NCI-H1417 treated with DMSO at 0.1 percent for 48 hours (cell line): Measurements from ENCODE around the gene TUBB3.
"Not testable (repeated sequence)": the region's sequence is repeated elsewhere in the genome, so short reads cannot be mapped to it uniquely, and the experiment has no call there.

Experiments used
- DNase-seq: peaks from one replicate; lab custom pipeline; 2025; lab: John Stamatoyannopoulos, UW

The TUBB3 gene

GRCh38 chr16:89918453-89919347 lies 4.4 kb upstream of the TUBB3 start, which contains the start of gene MC1R:
Gene MC1R (plus strand): TSS chr16:89918862. CDS start chr16:89919259, 397 bp downstream.
- DNase-seq = no peak

DNA sequence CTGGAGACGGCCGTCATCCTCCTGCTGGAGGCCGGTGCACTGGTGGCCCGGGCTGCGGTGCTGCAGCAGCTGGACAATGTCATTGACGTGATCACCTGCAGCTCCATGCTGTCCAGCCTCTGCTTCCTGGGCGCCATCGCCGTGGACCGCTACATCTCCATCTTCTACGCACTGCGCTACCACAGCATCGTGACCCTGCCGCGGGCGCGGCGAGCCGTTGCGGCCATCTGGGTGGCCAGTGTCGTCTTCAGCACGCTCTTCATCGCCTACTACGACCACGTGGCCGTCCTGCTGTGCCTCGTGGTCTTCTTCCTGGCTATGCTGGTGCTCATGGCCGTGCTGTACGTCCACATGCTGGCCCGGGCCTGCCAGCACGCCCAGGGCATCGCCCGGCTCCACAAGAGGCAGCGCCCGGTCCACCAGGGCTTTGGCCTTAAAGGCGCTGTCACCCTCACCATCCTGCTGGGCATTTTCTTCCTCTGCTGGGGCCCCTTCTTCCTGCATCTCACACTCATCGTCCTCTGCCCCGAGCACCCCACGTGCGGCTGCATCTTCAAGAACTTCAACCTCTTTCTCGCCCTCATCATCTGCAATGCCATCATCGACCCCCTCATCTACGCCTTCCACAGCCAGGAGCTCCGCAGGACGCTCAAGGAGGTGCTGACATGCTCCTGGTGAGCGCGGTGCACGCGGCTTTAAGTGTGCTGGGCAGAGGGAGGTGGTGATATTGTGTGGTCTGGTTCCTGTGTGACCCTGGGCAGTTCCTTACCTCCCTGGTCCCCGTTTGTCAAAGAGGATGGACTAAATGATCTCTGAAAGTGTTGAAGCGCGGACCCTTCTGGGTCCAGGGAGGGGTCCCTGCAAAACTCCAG lies 3.4 kb upstream of the TUBB3 start:
- no peak for DNase-seq

DNA sequence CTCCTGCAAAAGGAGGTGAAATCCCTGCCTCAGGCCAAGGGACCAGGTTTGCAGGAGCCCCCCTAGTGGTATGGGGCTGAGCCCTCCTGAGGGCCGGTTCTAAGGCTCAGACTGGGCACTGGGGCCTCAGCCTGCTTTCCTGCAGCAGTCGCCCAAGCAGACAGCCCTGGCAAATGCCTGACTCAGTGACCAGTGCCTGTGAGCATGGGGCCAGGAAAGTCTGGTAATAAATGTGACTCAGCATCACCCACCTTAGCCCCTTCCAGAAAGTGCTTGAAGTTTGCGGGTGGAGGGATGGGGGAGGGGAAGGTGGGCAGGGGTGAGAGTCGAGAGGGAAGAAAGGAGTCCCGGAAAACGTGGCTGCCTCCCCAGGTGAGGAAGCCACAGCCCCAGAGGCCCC lies 2.4 kb upstream of the TUBB3 start:
- no peak for DNase-seq

- no peak for DNase-seq
Observed at GRCh38 chr16:89921131-89921701, 1.9 kb upstream of the TUBB3 start.

DNA sequence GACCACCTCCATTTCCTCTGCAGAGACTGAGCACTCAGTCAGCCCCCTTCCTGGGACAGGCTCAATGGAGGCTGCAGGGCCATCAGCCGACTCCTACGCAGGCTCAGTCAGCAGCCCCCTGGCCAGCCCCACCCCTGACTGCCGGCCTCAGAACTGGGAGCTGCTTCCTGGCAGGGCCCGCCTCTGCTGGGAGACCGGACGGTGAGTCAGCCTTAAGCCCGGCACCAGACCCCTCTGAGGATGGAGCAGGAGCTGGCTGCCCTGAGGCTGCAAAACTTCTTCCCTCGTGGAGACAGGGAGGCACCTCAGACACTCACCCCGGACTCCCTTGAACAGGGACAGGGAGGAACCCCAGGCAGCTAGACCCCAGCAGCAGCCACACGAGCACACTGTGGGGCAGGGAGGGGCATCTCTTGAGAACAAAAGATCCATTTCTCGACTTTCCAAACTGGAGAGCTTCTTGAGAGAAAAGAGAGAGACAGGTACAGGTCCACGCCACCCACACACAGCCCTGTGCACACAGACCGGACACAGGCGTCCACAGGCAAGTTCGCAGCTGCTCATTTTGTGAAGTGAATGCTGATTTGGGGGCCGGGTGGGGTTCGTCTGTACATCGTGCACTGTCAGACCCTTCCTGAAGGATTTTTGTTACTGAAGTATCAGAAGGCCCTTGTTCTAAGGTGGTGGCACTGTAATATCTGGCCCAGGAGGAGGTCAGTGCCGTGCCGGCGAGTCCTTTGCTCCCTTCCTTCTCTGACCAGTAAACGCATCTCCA lies 1.3 kb upstream of the TUBB3 start:
- no peak for DNase-seq

DNA sequence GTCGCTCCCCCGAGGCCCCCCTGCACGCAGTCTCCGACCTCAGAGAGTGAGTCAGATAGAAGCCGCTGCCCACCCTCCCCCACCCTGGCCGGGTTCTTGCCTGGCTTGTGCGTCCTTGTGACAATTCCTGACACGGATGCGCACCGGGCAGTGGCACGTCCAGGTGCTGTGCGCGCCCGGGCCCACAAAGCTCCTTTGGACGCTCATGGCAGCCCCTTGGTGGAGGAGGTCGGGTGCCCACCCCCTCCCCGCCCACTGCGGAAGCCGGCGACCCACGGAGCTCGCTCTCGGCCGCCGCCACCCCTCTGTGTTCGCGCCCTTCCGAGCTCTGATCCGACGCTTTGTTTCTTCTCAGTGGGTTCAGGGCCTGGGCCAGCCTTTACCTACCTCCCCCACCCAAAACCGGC lies 662 bp upstream of the TUBB3 start:
- no peak for DNase-seq

DNA sequence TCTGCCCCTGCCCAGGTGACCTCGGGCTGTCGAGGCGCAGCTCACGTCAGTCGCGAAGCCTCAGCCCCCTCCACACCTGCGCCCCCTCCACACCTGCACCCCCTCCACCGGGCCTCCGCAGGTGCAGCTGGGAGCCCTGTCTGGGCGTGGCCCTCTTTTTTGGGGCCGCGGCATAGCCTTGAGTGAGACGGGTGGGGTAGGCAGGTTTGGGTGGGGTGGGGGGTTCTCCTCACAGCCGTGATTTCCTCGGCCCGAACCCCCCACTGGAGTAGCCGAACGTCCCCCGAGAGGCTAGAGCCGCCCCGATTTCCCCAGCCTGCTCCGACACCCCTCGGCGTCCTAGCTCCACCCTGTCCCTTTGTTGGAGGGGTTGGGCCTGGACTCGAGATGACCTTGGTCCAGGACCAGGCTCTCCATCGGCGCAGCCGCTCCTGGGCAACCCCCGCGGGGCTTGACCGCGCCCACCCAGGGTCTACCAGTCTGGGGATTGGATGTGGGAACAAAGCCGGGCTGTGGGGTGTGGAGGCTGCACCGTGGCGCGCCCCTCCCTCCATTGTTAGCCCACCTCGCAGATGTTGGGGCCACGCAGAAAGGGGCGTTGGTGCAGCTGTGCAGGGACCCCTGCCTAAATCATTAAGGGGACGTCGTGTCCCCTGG lies 626 bp downstream of the TUBB3 start:
- no peak for DNase-seq

GRCh38 chr16:89924297-89924924 lies 1.3 kb downstream of the TUBB3 start:
- DNase-seq = no peak

- DNase-seq = no peak
Observed at GRCh38 chr16:89924925-89925307, 1.8 kb downstream of the TUBB3 start.

DNA sequence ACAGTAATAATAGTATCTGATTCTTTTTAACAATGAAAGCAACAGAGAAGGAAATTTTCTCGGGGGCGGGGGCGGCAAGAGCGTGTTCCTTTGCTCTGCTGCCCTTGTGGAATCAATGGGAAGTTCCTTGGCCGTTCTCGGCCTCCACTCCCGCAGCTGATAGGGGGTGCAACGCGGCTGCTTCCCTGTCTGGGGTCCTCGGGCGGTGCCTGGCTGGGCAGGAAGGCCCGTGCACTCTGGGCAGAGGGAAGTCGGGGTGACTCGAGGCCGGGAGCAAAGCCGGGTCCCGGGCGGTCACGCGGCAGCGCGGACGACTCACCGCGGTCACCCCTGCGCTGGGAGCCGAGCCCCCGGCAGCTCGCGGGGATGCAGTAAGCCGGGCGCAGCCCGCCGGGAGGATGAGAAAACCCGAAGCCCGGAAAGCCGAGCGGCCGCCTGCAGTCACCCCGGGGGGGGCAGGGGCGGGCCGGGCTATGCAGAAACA lies 2.5 kb downstream of the TUBB3 start:
- no peak for DNase-seq

- no peak for DNase-seq
Observed at GRCh38 chr16:89931305-89931896, 8.3 kb downstream of the TUBB3 start.

DNA sequence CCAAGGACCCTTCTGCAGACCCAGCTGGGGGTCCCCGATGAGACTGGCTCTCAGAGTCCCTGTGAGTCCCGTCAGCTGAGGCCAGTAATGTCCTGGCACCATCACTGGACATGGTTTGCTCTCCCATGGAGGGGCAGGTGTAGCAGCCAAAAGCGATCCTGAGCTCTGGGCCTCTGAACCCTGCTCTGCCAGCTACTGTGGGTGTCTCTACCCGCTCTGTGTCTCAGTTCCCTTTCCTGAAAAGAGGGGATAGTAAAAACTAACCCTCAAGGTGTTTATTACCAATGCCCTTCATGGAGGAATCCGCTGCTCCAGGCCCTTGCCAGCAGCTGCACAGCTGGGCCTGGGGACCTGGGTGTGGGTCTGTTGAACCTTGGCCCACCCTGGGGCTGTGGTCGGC lies 8.8 kb downstream of the TUBB3 start:
- no peak for DNase-seq

- DNase-seq = not testable (repeated sequence)
Observed at GRCh38 chr16:89934019-89934418, 10.9 kb downstream of the TUBB3 start.

DNA sequence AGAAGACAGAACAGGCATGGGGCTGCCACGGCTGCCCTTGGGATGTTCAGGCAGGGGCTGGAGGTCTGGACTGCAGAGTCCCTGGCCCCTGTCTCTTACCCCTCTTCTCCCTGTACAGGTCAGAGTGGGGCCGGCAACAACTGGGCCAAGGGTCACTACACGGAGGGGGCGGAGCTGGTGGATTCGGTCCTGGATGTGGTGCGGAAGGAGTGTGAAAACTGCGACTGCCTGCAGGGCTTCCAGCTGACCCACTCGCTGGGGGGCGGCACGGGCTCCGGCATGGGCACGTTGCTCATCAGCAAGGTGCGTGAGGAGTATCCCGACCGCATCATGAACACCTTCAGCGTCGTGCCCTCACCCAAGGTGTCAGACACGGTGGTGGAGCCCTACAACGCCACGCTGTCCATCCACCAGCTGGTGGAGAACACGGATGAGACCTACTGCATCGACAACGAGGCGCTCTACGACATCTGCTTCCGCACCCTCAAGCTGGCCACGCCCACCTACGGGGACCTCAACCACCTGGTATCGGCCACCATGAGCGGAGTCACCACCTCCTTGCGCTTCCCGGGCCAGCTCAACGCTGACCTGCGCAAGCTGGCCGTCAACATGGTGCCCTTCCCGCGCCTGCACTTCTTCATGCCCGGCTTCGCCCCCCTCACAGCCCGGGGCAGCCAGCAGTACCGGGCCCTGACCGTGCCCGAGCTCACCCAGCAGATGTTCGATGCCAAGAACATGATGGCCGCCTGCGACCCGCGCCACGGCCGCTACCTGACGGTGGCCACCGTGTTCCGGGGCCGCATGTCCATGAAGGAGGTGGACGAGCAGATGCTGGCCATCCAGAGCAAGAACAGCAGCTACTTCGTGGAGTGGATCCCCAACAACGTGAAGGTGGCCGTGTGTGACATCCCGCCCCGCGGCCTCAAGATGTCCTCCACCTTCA lies 11.7 kb downstream of the TUBB3 start:
- no peak for DNase-seq

DNA sequence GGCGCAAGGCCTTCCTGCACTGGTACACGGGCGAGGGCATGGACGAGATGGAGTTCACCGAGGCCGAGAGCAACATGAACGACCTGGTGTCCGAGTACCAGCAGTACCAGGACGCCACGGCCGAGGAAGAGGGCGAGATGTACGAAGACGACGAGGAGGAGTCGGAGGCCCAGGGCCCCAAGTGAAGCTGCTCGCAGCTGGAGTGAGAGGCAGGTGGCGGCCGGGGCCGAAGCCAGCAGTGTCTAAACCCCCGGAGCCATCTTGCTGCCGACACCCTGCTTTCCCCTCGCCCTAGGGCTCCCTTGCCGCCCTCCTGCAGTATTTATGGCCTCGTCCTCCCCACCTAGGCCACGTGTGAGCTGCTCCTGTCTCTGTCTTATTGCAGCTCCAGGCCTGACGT lies 12.5 kb downstream of the TUBB3 start:
- not testable (repeated sequence) for DNase-seq

- no peak for DNase-seq
Observed at GRCh38 chr16:89936034-89936433, 12.9 kb downstream of the TUBB3 start.

- DNase-seq = no peak
Observed at GRCh38 chr16:89936508-89936907, 13.4 kb downstream of the TUBB3 start.

GRCh38 chr16:89936981-89937380 lies 13.8 kb downstream of the TUBB3 start:
- DNase-seq = no peak
